Prostate gland (tissue), 2 donors: ENCODE measurements around the gene TOR1A. TPM values are rescaled to one million over a fixed set of nuclear protein-coding genes. Genes with fewer than 3 reads are reported as not detected.

Experiments
- DNase-seq: peaks from one replicate; pipeline ENCODE4 v3.0.0-alpha.2; 2019; ENCODE audit warnings: low spot score
- H3K27ac ChIP-seq, 2 donors: fragments of 200-600 bp; sonication (generic); 2 replicates each; pipeline ENCODE4 v1.5.1; 2017 to 2019
- H3K27me3 ChIP-seq: fragments of 200-600 bp; sonication (generic); replicated peaks from 2 replicates; pipeline ENCODE4 v1.5.1; 2019; ENCODE audit not compliant: insufficient read depth
- H3K36me3 ChIP-seq, 2 donors: fragments of 200-600 bp; sonication (generic); 1 replicate in 1 of 2; 2 replicates in 1 of 2; pipeline versions ENCODE4 v1.5.1 to v1.8.1; 2017 to 2019
- H3K4me1 ChIP-seq: fragments of 200-600 bp; sonication (generic); replicated peaks from 2 replicates; pipeline ENCODE4 v1.5.1; 2019
- H3K4me3 ChIP-seq, 2 donors: fragments of 200-600 bp; sonication (generic); 2 replicates each; pipeline ENCODE4 v1.5.1; 2017 to 2019
- H3K9me3 ChIP-seq: fragments of 200-600 bp; sonication (generic); 2 replicates; pipeline ENCODE4 v1.5.1; 2017
- CTCF ChIP-seq, 4 experiments: fragments of 200-600 bp in 2 of 4; fragments of 450-650 bp in 2 of 4; sonication (generic) in 2 of 4; IDR thresholded peaks; 1 replicate in 3 of 4; 2 replicates in 1 of 4; pipeline ENCODE4 v1.5.1; 2016 to 2019; ENCODE audit warnings: antibody characterized with exemption in 4 of 4, mild to moderate bottlenecking in 2 of 4, moderate library complexity in 2 of 4
- POLR2A ChIP-seq: fragments of 450-650 bp; IDR thresholded peaks from one replicate; pipeline ENCODE4 v1.6.1; 2016; ENCODE audit warnings: antibody characterized with exemption, mild to moderate bottlenecking
- POLR2AphosphoS5 ChIP-seq: sonication (generic); formaldehyde crosslinking; IDR thresholded peaks from one replicate; pipeline ENCODE4 v1.6.1; 2017; ENCODE audit warnings: antibody characterized with exemption
- WGBS: methylation state at CpG from one replicate; pipeline ENCODE4 v1.1.5; 2018; 5-methylcytosine and 5-hydroxymethylcytosine counted together
- intact Hi-C: fragments of 100-400 bp; cut with DNase I; formaldehyde crosslinking; loops from one replicate; pipeline ENCODE4 v1.14.2; 2022
- total RNA-seq, 2 donors: library from RNA; depleted of rRNA; stranded (reverse); fragments of >200 nt; gene quantifications; one replicate each; pipeline ENCODE4 v1.1.0, GENCODE V29; 2016

The TOR1A gene
- total RNA-seq, 2 donors from 2014 or later: 37.1 to 41.2 TPM

GRCh38 chr9:129823542-129823934 is 398 bp downstream of the TOR1A start:
- H3K27ac ChIP-seq: peak overlapping the region; percentile 69 to 79
- 0% methylated on average over 10 of the region's 15 CpGs for WGBS
- peaks cover 7% of the 10 kb centered on the region in 2 donors for H3K36me3 ChIP-seq
- H3K27me3 ChIP-seq: no peaks in the 10 kb centered on the region
- TF ChIP-seq POLR2AphosphoS5 (no peak), POLR2A (no peak), CTCF (IDR thresholded peaks at IDR 0.05) (no peak)
- peak overlapping the region; percentile 70 to 74 for H3K4me3 ChIP-seq
- intact Hi-C loops: no loop called here
- no peak for DNase-seq
- no peaks in the 10 kb centered on the region for H3K4me1 ChIP-seq
- no peaks in the 10 kb centered on the region for H3K9me3 ChIP-seq

DNA sequence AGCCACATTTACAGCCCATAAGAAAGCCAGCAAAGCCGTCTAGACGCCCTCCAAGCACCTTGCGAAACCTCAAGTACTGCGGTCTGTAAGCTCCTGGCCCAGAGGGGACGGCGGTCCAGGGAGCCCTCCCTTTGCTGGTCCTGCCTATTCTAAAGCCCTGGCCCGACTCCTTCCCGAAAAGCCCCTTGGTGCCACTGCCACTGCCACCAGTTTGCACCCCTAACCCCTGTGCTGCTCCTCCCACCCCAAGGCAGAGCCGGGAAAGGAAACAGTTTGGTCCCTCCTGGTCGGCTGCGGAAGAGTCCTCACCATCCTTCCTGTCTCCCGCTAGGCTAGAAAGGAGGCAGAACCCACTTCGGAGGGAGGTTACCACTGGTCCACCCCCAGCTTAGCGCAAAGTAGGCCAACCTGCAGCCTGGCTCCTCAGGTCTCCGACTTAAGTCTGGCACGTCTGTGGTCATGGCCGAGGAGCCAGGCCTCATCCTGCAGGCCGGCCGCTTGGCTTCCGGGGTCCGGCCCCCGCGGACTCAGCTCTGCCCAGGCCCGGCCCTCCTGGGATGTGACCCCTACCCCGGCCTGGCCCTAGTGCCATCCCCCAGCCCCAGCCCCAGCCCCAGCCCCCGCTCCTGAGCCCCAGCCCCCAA is 916 bp downstream of the TOR1A start:
- Histone ChIP-seq H3K36me3 (peaks cover 1 to 5% of the 10 kb centered on the region in 2 donors), H3K9me3 (no peaks in the 10 kb centered on the region), H3K27me3 (no peaks in the 10 kb centered on the region), H3K4me3 (peak overlapping the region; percentile 70 to 74), H3K27ac (peak overlapping the region in 1 of 2 donors; percentile 79), H3K4me1 (no peaks in the 10 kb centered on the region)
- intact Hi-C loops: no loop called here
- TF ChIP-seq POLR2A: no peak
- TF ChIP-seq POLR2AphosphoS5: no peak
- WGBS: 17% methylated on average over 26 of the region's 26 CpGs
- DNase-seq: no peak

DNA sequence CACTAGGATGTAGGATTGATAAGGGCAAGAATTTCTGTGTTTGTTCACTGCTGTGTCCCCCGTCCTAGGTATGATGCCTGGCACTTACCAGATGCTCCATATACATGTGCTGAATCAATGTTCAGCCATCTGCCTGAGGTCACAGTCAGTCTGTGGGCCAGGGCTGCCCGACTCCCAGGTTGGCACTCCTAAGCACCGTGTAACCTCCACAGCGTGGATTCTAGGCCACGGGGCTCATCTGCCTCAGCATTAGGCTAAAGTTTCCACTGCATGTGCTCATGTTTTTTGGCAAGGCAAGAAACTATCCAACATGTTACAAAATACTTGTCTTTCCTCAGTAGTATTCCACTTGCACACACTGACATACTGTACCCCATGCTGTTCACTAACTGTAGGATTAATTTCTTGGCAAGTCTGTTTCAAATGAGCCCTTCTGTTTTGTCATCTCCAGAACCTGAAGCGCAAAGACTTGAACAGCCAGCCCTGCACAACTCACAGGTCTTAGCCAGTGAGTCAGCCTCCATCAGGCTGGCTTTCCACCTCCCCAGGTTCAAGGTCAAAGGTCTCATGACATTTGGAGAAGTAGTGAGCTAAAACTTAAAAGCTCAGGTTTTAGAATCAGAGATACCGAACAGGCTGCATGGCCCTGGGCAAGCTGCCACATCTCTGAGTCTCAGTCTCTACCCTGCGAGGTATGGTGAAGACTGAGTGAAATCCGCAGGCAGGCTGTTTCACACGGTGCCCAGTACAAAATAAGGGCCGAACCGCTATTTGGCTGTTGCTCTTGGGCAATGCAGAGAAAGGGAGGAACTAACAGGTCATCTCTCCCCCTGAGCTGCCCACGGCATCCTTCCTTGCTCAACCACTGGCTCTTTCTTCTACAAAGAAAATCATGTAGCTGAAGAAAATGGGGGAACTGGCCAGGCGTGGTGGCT is 7.2 kb downstream of the TOR1A start:
- Histone ChIP-seq H3K4me3 (no peak overlapping the region), H3K9me3 (no peaks in the 10 kb centered on the region), H3K27me3 (no peaks in the 10 kb centered on the region), H3K36me3 (peaks cover 0 to 12% of the 10 kb centered on the region in 2 donors), H3K4me1 (no peaks in the 10 kb centered on the region), H3K27ac (no peak overlapping the region)
- 88% methylated on average over 14 of the region's 14 CpGs for WGBS
- DNase-seq: no peak
- intact Hi-C loops: no loop called here
- TF ChIP-seq POLR2A (no peak), CTCF (IDR thresholded peaks at IDR 0.05) (no peak), POLR2AphosphoS5 (no peak)

DNA sequence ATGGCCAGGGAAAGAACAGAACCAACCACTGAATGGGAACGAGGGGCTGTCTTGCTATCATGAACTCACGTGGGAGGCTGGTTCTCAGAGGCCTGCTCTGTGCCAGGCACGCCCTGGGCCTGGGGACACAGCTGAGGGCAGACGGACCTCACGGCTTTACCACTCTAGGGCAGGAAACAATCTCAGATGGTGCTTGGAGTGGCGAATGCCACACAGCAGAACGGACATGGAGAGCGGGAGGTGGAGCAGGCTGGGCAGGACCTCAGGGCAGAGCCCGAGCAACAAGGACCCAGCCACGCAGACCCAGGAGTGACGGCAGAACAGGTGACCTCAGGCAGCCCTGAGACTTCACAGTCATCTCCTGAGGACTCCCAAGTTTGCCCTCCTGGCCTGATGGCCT is 8.7 kb downstream of the TOR1A start:
- DNase-seq: no peak
- no peaks in the 10 kb centered on the region for H3K4me1 ChIP-seq
- TF ChIP-seq CTCF (IDR thresholded peaks at IDR 0.05): no peak
- no peak for TF ChIP-seq POLR2AphosphoS5
- no peak for TF ChIP-seq POLR2A
- H3K36me3 ChIP-seq: peaks cover 0 to 8% of the 10 kb centered on the region in 2 donors
- 91% methylated on average over 11 of the region's 11 CpGs for WGBS
- H3K27me3 ChIP-seq: no peaks in the 10 kb centered on the region
- intact Hi-C loops: no loop called here
- H3K4me3 ChIP-seq: no peak overlapping the region
- no peak overlapping the region for H3K27ac ChIP-seq
- H3K9me3 ChIP-seq: no peaks in the 10 kb centered on the region

GRCh38 chr9:129814432-129815223 is 9.3 kb downstream of the TOR1A start:
- H3K4me3 ChIP-seq: no peak overlapping the region
- TF ChIP-seq POLR2A (no peak), POLR2AphosphoS5 (no peak), CTCF (IDR thresholded peaks at IDR 0.05) (no peak)
- no peak overlapping the region for H3K27ac ChIP-seq
- intact Hi-C loops: no loop called here
- 85% methylated on average over 17 of the region's 17 CpGs for WGBS
- H3K27me3 ChIP-seq: no peaks in the 10 kb centered on the region
- no peaks in the 10 kb centered on the region for H3K9me3 ChIP-seq
- H3K4me1 ChIP-seq: no peaks in the 10 kb centered on the region
- H3K36me3 ChIP-seq: peaks cover 0 to 8% of the 10 kb centered on the region in 2 donors
- no peak for DNase-seq
